ENCODE data around the gene KIF18B.
A peak's percentile ranks its signal among the peaks of the same experiment; 100 is the strongest.

KIF18B gene

GRCh38 chr17:44909681-44910144 is 37.9 kb downstream of the KIF18B start:
- no peak for DNase-seq
- Histone ChIP-seq H3K27ac (no peak overlapping the region), H3K4me3 (ENCODE audit: low read depth, low read length) (no peak overlapping the region), H3K36me3 (no peaks in the 10 kb centered on the region), H3K9me3 (ENCODE audit: severe bottlenecking) (no peaks in the 10 kb centered on the region), H3K27me3 (ENCODE audit: insufficient read depth, low read depth, severe bottlenecking) (no peaks in the 10 kb centered on the region)
- no peak for TF ChIP-seq CTCF (IDR thresholded peaks at IDR 0.05; ENCODE audit: low read depth, low read length)

- no peak overlapping the region for H3K4me3 ChIP-seq (ENCODE audit: low read depth, low read length)
- no peak for DNase-seq
- no peaks in the 10 kb centered on the region for H3K36me3 ChIP-seq
- H3K27me3 ChIP-seq (ENCODE audit: insufficient read depth, low read depth, severe bottlenecking): no peaks in the 10 kb centered on the region
- H3K9me3 ChIP-seq (ENCODE audit: severe bottlenecking): no peaks in the 10 kb centered on the region
- TF ChIP-seq CTCF (IDR thresholded peaks at IDR 0.05; ENCODE audit: low read depth, low read length): no peak
- H3K27ac ChIP-seq: no peak overlapping the region
Measured at GRCh38 chr17:44908761-44909326, 38.7 kb downstream of the KIF18B start.

GRCh38 chr17:44907729-44908470 is 39.7 kb downstream of the KIF18B start:
- Histone ChIP-seq H3K27me3 (ENCODE audit: insufficient read depth, low read depth, severe bottlenecking) (no peaks in the 10 kb centered on the region), H3K9me3 (ENCODE audit: severe bottlenecking) (no peaks in the 10 kb centered on the region), H3K27ac (no peak overlapping the region), H3K36me3 (no peaks in the 10 kb centered on the region), H3K4me3 (ENCODE audit: low read depth, low read length) (no peak overlapping the region)
- no peak for DNase-seq
- TF ChIP-seq CTCF (IDR thresholded peaks at IDR 0.05; ENCODE audit: low read depth, low read length): no peak

DNA sequence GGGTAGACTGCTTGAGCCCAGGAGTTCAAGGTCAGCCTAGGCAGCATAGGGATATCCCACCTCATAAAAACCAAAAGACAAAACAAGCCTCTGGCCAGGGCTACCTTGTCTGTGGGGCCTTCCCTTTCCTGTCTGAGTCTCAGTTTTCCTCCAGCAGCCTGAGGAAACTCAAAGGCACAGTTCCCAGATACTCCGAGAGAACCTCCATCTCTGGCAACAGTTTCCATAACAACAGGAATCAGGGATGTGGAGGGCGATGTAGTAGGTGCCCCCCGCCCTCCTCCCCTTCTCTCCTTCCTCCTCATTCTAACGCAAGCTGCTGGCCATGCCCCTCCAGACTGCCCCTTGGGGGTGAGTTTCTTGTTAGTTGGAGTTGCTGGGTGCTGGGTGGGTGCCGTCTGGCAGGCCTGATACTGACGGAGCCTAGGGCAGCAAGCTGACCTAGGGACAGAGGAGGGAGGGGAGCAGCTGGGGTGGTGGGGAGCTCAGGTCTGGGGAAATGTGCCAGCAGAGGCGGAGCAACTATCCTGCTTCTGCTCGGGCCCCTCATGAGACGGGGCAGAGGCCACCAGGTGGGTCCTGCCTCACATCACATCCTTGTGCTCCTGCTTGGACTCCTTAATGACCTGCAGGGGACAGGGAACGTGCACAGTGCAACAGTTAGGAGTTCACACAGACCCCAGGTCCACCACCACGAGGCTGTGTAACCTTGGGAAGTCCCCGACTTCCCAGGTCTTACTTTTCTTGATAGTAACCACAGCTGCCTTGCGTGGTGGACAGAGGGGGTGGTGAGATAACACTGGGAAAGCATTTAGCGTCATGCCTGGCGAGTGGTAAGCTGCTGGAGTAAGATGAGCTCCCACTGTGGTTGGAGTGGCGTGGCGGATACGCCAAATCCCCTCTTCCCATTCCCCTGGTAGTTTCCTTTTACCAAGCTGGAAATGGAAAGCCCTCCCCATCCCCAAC is 40.5 kb downstream of the KIF18B start:
- Histone ChIP-seq H3K9me3 (ENCODE audit: severe bottlenecking) (no peaks in the 10 kb centered on the region), H3K4me3 (ENCODE audit: low read depth, low read length) (no peak overlapping the region), H3K27me3 (ENCODE audit: insufficient read depth, low read depth, severe bottlenecking) (no peaks in the 10 kb centered on the region), H3K36me3 (no peaks in the 10 kb centered on the region), H3K27ac (no peak overlapping the region; the same call in 1 of the 2 replicates)
- no peak for TF ChIP-seq CTCF (IDR thresholded peaks at IDR 0.05; ENCODE audit: low read depth, low read length)
- DNase-seq: no peak

GRCh38 chr17:44906010-44906646 is 41.4 kb downstream of the KIF18B start:
- Histone ChIP-seq H3K4me3 (ENCODE audit: low read depth, low read length) (no peak overlapping the region), H3K36me3 (no peaks in the 10 kb centered on the region; the same call in none of the 2 replicates), H3K9me3 (ENCODE audit: severe bottlenecking) (no peaks in the 10 kb centered on the region), H3K27me3 (ENCODE audit: insufficient read depth, low read depth, severe bottlenecking) (no peaks in the 10 kb centered on the region), H3K27ac (peak overlapping the region; percentile 38)
- peak; percentile 41 for DNase-seq
- no peak for TF ChIP-seq CTCF (IDR thresholded peaks at IDR 0.05; ENCODE audit: low read depth, low read length)

Measured in WERI-Rb-1 (cell line).